Ovary (tissue), 3 donors: ENCODE data around the gene HBD.

Experiments
- EP300 ChIP-seq: sonication (generic); formaldehyde crosslinking; IDR thresholded peaks from one replicate; pipeline ENCODE4 v1.6.1; 2017; ENCODE audit warnings: antibody characterized with exemption
- TF ChIP-seq, protein P1 (sequence below), 3 donors: fragments of 450-650 bp in 2 of 3; fragments of 200-600 bp in 1 of 3; IDR thresholded peaks; one replicate each; pipeline versions ENCODE4 v1.5.1 to v1.8.0; 2016 to 2022; ENCODE audit warnings: antibody characterized with exemption in 3 of 3, mild to moderate bottlenecking in 1 of 3
- donor health status: DM: no; HTN: no; CAD: no.

DNA sequence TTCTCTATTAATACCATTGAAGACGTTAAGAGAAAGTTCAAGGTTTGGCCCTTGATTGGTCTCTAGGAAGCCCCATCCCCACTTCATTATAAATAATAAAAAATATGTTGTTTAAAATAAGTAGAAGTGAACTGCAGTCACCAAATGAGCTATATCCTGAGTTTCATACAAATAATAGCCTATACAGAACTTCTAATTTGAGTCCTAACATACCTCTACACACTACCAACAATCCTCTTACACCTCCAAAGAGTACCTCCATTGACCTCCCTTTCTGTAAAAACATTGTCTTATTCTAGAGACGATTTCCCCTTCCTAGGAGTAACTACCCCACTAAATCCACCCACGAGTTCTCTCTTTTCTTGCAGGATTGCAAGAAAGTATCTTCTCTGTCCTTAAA is 7.2 kb upstream of the HBD start:
- TF ChIP-seq, protein P1, sequence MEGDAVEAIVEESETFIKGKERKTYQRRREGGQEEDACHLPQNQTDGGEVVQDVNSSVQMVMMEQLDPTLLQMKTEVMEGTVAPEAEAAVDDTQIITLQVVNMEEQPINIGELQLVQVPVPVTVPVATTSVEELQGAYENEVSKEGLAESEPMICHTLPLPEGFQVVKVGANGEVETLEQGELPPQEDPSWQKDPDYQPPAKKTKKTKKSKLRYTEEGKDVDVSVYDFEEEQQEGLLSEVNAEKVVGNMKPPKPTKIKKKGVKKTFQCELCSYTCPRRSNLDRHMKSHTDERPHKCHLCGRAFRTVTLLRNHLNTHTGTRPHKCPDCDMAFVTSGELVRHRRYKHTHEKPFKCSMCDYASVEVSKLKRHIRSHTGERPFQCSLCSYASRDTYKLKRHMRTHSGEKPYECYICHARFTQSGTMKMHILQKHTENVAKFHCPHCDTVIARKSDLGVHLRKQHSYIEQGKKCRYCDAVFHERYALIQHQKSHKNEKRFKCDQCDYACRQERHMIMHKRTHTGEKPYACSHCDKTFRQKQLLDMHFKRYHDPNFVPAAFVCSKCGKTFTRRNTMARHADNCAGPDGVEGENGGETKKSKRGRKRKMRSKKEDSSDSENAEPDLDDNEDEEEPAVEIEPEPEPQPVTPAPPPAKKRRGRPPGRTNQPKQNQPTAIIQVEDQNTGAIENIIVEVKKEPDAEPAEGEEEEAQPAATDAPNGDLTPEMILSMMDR (IDR thresholded peaks at IDR 0.05), result no peak
- TF ChIP-seq EP300, result no peak
